MM.1S (cell line): ENCODE data around the gene TATDN2.

Experiments
- EZH2 ChIP-seq: fragments of 300-600 bp; sonication (generic); optimal IDR thresholded peaks from 2 replicates; pipeline ENCODE3; 2017; ENCODE audit warnings: low read depth, mild to moderate bottlenecking, antibody characterized with exemption, low read length, mixed read lengths
- TF ChIP-seq, protein P1 (sequence below): fragments of 300-600 bp; sonication (generic); IDR thresholded peaks from 2 replicates; pipeline ENCODE4 v1.5.1; 2016; ENCODE audit warnings: antibody characterized with exemption, low read length, mixed read lengths

- TF ChIP-seq, protein P1, sequence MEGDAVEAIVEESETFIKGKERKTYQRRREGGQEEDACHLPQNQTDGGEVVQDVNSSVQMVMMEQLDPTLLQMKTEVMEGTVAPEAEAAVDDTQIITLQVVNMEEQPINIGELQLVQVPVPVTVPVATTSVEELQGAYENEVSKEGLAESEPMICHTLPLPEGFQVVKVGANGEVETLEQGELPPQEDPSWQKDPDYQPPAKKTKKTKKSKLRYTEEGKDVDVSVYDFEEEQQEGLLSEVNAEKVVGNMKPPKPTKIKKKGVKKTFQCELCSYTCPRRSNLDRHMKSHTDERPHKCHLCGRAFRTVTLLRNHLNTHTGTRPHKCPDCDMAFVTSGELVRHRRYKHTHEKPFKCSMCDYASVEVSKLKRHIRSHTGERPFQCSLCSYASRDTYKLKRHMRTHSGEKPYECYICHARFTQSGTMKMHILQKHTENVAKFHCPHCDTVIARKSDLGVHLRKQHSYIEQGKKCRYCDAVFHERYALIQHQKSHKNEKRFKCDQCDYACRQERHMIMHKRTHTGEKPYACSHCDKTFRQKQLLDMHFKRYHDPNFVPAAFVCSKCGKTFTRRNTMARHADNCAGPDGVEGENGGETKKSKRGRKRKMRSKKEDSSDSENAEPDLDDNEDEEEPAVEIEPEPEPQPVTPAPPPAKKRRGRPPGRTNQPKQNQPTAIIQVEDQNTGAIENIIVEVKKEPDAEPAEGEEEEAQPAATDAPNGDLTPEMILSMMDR, result no peak
- no peak for TF ChIP-seq EZH2
Observed at GRCh38 chr3:10260211-10260701, 12.0 kb downstream of the TATDN2 start.
